K562 (cell line): Measurements from ENCODE around the gene ZNF692. TPM values are rescaled to one million over a fixed set of nuclear protein-coding genes. Genes with fewer than 3 reads are reported as not detected.

Experiments
- CBX5 ChIP-seq: IDR thresholded peaks from 2 replicates; pipeline ENCODE4 v1.6.1; 2014; ENCODE audit warnings: low read depth, borderline replicate concordance
- EGR1 ChIP-seq: fragments of 450-650 bp; conservative IDR thresholded peaks from 2 replicates; pipeline ENCODE4 v1.6.1; 2017; ENCODE audit warnings: mild to moderate bottlenecking
- ETV1 ChIP-seq: fragments of 450-650 bp; conservative IDR thresholded peaks from 2 replicates; pipeline ENCODE4 v1.6.1; 2016; ENCODE audit warnings: missing genetic modification characterization, control low read depth, low read depth, missing compliant biosample characterization
- ETV5 ChIP-seq: sonication (generic); formaldehyde crosslinking; IDR thresholded peaks from 2 replicates; pipeline ENCODE4 v1.4.0; 2020; ENCODE audit warnings: low read depth, mild to moderate bottlenecking, missing genetic modification reagents
- HDAC1 ChIP-seq, 2 experiments: fragments of 450-650 bp; IDR thresholded peaks; 2 replicates each; pipeline ENCODE4 v1.6.1; 2016 to 2017; ENCODE audit warnings: inconsistent platforms in 1 of 2, mild to moderate bottlenecking in 1 of 2, moderate library complexity in 1 of 2
- MLLT1 ChIP-seq, 2 experiments: fragments of 450-650 bp; IDR thresholded peaks; 2 replicates each; pipeline ENCODE4 v1.6.1; 2016
- NCOA1 ChIP-seq: fragments of 450-650 bp; IDR thresholded peaks from 2 replicates; pipeline ENCODE4 v1.6.1; 2016; ENCODE audit warnings: low read depth
- NR1H2 ChIP-seq: sonication (generic); formaldehyde crosslinking; IDR thresholded peaks from 2 replicates; pipeline ENCODE4 v1.4.0; 2020; ENCODE audit warnings: mild to moderate bottlenecking, missing genetic modification reagents
- PHF8 ChIP-seq: fragments of 200-600 bp; sonication (generic); IDR thresholded peaks from 2 replicates; pipeline ENCODE4 v1.6.1; 2012; ENCODE audit warnings: mixed run types, mild to moderate bottlenecking, inconsistent platforms, low read length, moderate library complexity, borderline replicate concordance
- POLR2AphosphoS5 ChIP-seq: IDR thresholded peaks from 2 replicates; pipeline ENCODE4 v1.6.1; 2011; ENCODE audit warnings: mild to moderate bottlenecking, low read depth, low read length, moderate library complexity; ENCODE audit not compliant: control insufficient read depth, insufficient read depth
- SIN3B ChIP-seq: fragments of 450-650 bp; IDR thresholded peaks from 2 replicates; pipeline ENCODE4 v1.6.1; 2017; ENCODE audit warnings: low read depth, mild to moderate bottlenecking, moderate library complexity
- SMARCB1 ChIP-seq: IDR thresholded peaks from 2 replicates; pipeline ENCODE4 v1.6.1; 2011; ENCODE audit warnings: improper control_type of control experiment, low read depth; ENCODE audit not compliant: insufficient read length
- TAF1 ChIP-seq: IDR thresholded peaks from 2 replicates; pipeline ENCODE4 v1.6.1; 2011; ENCODE audit warnings: mild to moderate bottlenecking, low read length, moderate library complexity; ENCODE audit not compliant: insufficient read depth, control insufficient read depth, severe bottlenecking; ENCODE audit errors: extremely low read depth
- USF1 ChIP-seq: sonication (generic); formaldehyde crosslinking; IDR thresholded peaks from 2 replicates; pipeline ENCODE4 v1.9.0; 2022; ENCODE audit warnings: mild to moderate bottlenecking, missing genetic modification reagents
- ZBTB17 ChIP-seq: fragments of 450-650 bp; formaldehyde crosslinking; IDR thresholded peaks from 2 replicates; pipeline ENCODE4 v1.4.0; 2020; ENCODE audit warnings: mild to moderate bottlenecking
- ZNF551 ChIP-seq: fragments of 250-450 bp; sonication (Bioruptor Pico); IDR thresholded peaks from 2 replicates; pipeline ENCODE4 v1.5.0; 2021; ENCODE audit warnings: mild to moderate bottlenecking, moderate library complexity
- ZNF584 ChIP-seq: fragments of 200-800 bp; sonication (Bioruptor generic); IDR thresholded peaks from 2 replicates; pipeline ENCODE4 v1.6.1; 2016; ENCODE audit warnings: low read depth, mild to moderate bottlenecking, missing genetic modification characterization, missing compliant biosample characterization
- ZZZ3 ChIP-seq: fragments of 450-650 bp; IDR thresholded peaks from 2 replicates; pipeline ENCODE4 v1.6.1; 2016; ENCODE audit warnings: antibody characterized with exemption, mild to moderate bottlenecking, moderate library complexity
- polyA plus RNA-seq, 8 experiments: library from polyadenylated mRNA; depleted of rRNA in 4 of 8; stranded (reverse) in 5 of 8; unstranded in 3 of 8; fragments of >200 nt; fragmentation: Nextera tagmentation in 2 of 8; fragmentation: Illumina TruSeq in 1 of 8; extraction: Ambion mirVana in 2 of 8; extraction: Trizol in 1 of 8; gene quantifications; 2 replicates each; pipeline versions ENCODE4 v1.2.1 to v1.2.3, GENCODE V29; 2011 to 2014; ENCODE audit warnings: inconsistent platforms in 1 of 8, missing spikeins in 1 of 8
- total RNA-seq, 7 experiments: library from RNA; depleted of rRNA in 6 of 7; stranded (reverse); fragments of >200 nt in 6 of 7; fragmentation: Illumina TruSeq in 2 of 7; extraction: Trizol in 2 of 7; gene quantifications; 2 replicates each; pipeline versions ENCODE4 v1.2.1 to v1.2.3, GENCODE V29; 2011 to 2021; ENCODE audit warnings: low replicate concordance in 1 of 7
- TF ChIP-seq, protein P1 (sequence below): fragments of 450-650 bp; IDR thresholded peaks from 2 replicates; pipeline ENCODE4 v1.6.1; 2016; ENCODE audit warnings: mild to moderate bottlenecking
- TF ChIP-seq, protein P2 (sequence below), 3 experiments: fragments of 200-800 bp in 1 of 3; fragments of 250-450 bp in 1 of 3; fragments of 450-650 bp in 1 of 3; sonication (Bioruptor Pico) in 1 of 3; sonication (Bioruptor generic) in 1 of 3; formaldehyde crosslinking in 1 of 3; IDR thresholded peaks; 2 replicates each; pipeline versions ENCODE4 v1.6.1 to v1.8.0; 2016 to 2022; ENCODE audit warnings: mild to moderate bottlenecking in 2 of 3, missing genetic modification characterization in 2 of 3, missing compliant biosample characterization in 1 of 3, moderate library complexity in 1 of 3

Gene ZNF692
- total and polyA plus RNA-seq, 9 of the 15 experiments (the other 6 are each of a cell fraction or from before 2014, with no cell fraction given), result 8.4 to 143 (median 55.9) TPM

DNA sequence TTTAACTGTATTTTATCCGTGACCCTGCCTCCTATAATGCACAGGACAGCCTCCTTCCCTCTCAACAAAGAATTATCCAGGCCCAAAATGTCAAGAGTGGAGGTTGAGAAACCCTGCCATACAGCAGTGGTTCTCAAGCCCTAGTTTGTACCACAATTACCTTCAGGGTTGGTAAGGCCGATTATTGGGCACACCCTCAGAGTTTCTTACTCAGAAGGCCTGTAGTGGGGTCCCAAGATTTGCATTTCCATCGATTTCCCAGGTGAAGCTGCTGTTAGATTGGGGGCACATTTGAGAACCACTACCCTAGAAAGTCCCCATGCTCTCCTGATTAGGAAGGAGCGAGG lies 46.8 kb upstream of the ZNF692 start (continued):
- TF ChIP-seq POLR2AphosphoS5 (peak; percentile 91; the same call in 1 of the 2 replicates), SMARCB1 (no peak), TAF1 (no peak), ETV5 (CRISPR knock-in tag) (no peak), MLLT1 (IDR thresholded peaks at IDR 0.05) (peak in 1 of 2 experiments; percentile 10; a peak in 1 of 4 replicates), ZNF551 (0 out of 2 replicates have a peak, but pooled peaks have one; percentile 56), HDAC1 (IDR thresholded peaks at IDR 0.05) (0 out of 4 replicates have a peak, but pooled peaks of 1 of the 2 experiments have one; percentile 45), NR1H2 (CRISPR knock-in tag) (no peak), ZBTB17 (no peak), NCOA1 (0 out of 2 replicates have a peak, but pooled peaks have one; percentile 28), EGR1 (no peak), SIN3B (no peak), USF1 (CRISPR knock-in tag) (no peak), ZNF584 (CRISPR knock-in tag) (no peak; the same call in 1 of the 2 replicates), ETV1 (tag) (peak; percentile 9; the same call in 1 of the 2 replicates), ZZZ3 (no peak), CBX5 (no peak), PHF8 (peak; percentile 58; the same call in 1 of the 2 replicates)
- TF ChIP-seq, protein P1, sequence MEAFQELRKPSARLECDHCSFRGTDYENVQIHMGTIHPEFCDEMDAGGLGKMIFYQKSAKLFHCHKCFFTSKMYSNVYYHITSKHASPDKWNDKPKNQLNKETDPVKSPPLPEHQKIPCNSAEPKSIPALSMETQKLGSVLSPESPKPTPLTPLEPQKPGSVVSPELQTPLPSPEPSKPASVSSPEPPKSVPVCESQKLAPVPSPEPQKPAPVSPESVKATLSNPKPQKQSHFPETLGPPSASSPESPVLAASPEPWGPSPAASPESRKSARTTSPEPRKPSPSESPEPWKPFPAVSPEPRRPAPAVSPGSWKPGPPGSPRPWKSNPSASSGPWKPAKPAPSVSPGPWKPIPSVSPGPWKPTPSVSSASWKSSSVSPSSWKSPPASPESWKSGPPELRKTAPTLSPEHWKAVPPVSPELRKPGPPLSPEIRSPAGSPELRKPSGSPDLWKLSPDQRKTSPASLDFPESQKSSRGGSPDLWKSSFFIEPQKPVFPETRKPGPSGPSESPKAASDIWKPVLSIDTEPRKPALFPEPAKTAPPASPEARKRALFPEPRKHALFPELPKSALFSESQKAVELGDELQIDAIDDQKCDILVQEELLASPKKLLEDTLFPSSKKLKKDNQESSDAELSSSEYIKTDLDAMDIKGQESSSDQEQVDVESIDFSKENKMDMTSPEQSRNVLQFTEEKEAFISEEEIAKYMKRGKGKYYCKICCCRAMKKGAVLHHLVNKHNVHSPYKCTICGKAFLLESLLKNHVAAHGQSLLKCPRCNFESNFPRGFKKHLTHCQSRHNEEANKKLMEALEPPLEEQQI, result peak; percentile 25; the same call in 1 of the 2 replicates
- TF ChIP-seq, protein P2, sequence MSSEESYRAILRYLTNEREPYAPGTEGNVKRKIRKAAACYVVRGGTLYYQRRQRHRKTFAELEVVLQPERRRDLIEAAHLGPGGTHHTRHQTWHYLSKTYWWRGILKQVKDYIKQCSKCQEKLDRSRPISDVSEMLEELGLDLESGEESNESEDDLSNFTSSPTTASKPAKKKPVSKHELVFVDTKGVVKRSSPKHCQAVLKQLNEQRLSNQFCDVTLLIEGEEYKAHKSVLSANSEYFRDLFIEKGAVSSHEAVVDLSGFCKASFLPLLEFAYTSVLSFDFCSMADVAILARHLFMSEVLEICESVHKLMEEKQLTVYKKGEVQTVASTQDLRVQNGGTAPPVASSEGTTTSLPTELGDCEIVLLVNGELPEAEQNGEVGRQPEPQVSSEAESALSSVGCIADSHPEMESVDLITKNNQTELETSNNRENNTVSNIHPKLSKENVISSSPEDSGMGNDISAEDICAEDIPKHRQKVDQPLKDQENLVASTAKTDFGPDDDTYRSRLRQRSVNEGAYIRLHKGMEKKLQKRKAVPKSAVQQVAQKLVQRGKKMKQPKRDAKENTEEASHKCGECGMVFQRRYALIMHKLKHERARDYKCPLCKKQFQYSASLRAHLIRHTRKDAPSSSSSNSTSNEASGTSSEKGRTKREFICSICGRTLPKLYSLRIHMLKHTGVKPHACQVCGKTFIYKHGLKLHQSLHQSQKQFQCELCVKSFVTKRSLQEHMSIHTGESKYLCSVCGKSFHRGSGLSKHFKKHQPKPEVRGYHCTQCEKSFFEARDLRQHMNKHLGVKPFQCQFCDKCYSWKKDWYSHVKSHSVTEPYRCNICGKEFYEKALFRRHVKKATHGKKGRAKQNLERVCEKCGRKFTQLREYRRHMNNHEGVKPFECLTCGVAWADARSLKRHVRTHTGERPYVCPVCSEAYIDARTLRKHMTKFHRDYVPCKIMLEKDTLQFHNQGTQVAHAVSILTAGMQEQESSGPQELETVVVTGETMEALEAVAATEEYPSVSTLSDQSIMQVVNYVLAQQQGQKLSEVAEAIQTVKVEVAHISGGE (CRISPR knock-in tag; IDR thresholded peaks at IDR 0.05), result peak in 1 of 3 experiments; percentile 69; a peak in 1 of 6 replicates
